ENCODE measurements around the gene NET1. TPM values are rescaled to one million over a fixed set of nuclear protein-coding genes. Genes with fewer than 3 reads are reported as not detected.
A peak's percentile ranks its signal among the peaks of the same experiment; 100 is the strongest.

Gene NET1
- polyA plus RNA-seq, 1 donor from 2014 or later: 3.7 TPM

DNA sequence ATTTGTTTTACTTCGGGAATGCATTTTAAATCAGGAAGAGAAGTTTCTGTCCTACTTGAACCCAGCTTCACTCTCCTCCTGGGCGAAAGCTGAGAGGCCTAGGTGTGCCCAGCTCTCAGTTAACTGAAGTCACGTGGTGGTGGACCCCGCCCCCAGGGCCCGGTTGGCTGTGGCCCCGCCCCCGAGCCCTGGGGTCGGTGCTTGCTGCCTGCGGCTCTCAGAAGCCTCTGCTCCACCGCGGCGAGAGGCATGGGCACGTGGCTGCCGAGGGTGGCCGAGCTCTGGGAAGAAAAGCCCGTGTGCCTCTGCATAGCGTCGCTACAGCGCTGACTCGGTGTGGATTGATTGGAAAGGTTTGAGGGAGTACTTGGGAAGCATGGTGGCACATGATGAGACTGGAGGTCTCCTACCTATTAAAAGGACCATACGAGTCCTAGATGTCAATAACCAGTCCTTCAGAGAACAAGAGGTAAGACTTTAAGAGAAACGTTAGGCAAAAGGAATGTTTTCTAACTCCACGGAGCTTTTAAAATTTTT, 34.1 kb downstream of the NET1 start:
- H3K4me3 Mint-ChIP-seq: peak overlapping the region; percentile 83 to 96 (median 90)
- peaks cover 26 to 35% (median 27%) of the 10 kb centered on the region in 3 donors for H3K4me1 Mint-ChIP-seq
- peak overlapping the region in 2 of 3 donors; percentile 54 to 81 for H3K27ac Mint-ChIP-seq
- H3K27me3 Mint-ChIP-seq: no peaks in the 10 kb centered on the region
- H3K36me3 Mint-ChIP-seq: no peaks in the 10 kb centered on the region
- H3K9me3 Mint-ChIP-seq: no peaks in the 10 kb centered on the region

DNA sequence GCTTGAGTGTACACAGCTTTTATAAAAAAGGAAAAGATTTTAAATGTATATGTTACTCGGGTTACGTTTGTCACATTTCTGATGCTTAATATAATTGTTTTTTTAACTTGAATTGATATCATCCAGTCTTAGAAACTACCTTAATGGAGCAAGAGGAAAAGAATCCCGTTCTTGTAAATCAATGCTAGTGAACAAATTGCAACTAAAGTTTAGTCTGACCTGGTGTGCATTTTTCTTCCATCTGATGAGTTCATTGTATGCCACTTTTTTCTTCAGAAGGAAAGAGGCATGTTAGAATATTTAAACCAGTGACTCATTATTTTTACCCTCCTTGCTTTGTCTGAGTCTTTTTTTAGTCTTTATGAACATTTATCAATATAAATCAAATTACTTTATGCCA, 34.7 kb downstream of the NET1 start:
- H3K4me3 Mint-ChIP-seq: peak overlapping the region; percentile 63 to 96 (median 88)
- no peaks in the 10 kb centered on the region for H3K9me3 Mint-ChIP-seq
- peaks cover 26 to 34% (median 27%) of the 10 kb centered on the region in 3 donors for H3K4me1 Mint-ChIP-seq
- H3K27me3 Mint-ChIP-seq: no peaks in the 10 kb centered on the region
- no peaks in the 10 kb centered on the region for H3K36me3 Mint-ChIP-seq
- H3K27ac Mint-ChIP-seq: no peak overlapping the region

DNA sequence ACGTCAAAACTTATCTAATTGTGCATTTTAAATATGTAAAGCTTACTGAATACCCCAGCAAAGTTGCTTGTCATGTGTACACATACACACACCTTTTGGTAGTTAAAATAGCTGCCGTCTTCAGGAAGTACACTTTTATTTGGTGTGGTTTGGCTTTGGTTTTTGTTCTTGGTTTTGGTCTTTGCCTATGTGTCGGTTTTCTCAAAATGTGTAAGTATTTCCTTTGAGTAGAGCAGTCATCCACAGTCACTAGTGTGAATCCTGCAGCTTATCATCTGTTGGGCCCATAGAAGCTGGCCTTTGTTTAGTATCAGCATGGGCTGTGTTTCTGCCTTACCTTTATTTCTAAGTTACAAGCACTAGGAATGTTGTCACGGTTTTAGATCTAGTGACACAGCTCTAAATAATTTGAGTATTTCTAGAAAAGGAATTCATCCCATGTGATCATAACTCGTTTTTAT, 35.3 kb downstream of the NET1 start:
- Mint-ChIP-seq H3K36me3 (no peaks in the 10 kb centered on the region), H3K9me3 (no peaks in the 10 kb centered on the region), H3K27me3 (no peaks in the 10 kb centered on the region), H3K27ac (no peak overlapping the region), H3K4me3 (peak overlapping the region; percentile 63 to 96 (median 79)), H3K4me1 (peaks cover 23 to 30% (median 27%) of the 10 kb centered on the region in 3 donors)

DNA sequence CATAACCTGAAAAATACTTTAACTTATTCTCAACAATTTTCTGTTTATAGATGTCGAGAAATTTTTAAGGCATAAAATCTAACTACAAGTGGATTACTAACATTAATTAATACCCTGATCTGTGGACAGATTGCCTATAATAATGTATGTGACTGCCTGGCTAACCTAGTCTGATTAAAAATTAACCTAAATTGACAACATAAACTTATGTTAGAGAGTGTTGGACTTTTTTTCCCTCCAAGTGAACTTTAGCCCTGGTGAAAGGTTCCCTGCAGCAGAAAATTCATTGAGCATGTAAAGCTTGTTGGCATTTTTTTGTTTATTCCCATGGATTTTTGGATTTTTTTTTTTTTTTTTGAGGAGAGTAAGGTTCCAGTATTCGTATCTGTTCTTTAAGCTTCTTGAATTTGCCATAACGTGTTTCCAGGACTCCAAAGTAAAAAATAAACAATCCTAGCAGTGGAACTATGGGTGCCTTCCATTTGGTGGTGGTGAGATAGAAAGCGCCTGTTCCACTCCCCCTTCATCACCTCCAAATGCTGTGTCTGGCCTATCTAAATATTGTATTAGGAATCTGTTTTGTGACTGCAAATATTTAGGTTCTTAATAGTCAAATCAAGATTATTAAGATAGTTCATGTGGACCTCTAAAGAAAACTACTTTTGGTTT, 36.1 kb downstream of the NET1 start:
- Mint-ChIP-seq H3K4me3 (peak overlapping the region in 1 of 4 donors; percentile 67), H3K9me3 (no peaks in the 10 kb centered on the region), H3K27me3 (no peaks in the 10 kb centered on the region), H3K4me1 (peaks cover 22 to 30% (median 27%) of the 10 kb centered on the region in 3 donors), H3K27ac (no peak overlapping the region), H3K36me3 (no peaks in the 10 kb centered on the region)

DNA sequence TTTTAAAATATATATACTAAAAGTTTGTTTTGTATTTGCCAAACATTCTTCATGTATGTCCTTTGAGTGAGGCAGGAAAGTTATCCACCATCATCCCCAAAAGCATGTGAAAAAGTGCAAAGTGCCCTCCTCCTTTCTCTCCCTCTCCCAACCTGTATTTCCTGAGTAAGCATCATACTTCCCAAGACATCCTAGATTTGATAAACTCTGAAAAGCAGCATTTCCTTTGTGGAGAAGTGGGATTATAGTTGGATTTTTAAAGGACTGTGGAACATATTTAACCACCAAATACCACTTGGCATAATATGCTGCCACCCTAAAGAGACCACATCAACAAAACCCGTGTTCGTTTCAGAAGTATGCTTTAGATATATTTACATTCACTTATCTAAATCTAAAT, 36.9 kb downstream of the NET1 start:
- Mint-ChIP-seq H3K36me3 (no peaks in the 10 kb centered on the region), H3K9me3 (no peaks in the 10 kb centered on the region), H3K4me1 (peaks cover 17 to 26% (median 21%) of the 10 kb centered on the region in 3 donors), H3K27me3 (no peaks in the 10 kb centered on the region), H3K4me3 (peak overlapping the region in 1 of 4 donors; percentile 67), H3K27ac (no peak overlapping the region)

DNA sequence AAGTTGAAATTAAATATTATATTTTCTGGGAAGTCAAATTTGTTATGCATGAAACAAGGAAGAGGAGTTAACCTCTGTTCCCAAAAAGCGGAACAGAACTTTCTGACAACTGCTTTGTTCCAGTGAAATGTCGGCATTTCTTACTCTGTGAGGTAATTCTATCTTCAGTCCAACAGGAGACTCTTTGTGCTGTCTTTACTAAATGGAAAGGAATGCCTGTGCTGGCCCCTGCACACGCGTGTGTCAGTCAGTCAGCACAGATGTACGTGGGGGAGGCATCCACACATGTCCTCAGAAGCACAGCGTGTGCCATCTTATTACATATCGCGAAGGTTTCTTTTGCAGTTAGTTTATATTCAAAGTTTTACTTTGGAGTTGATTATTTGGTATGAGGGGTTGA, 37.5 kb downstream of the NET1 start:
- Mint-ChIP-seq H3K4me3 (peak overlapping the region in 1 of 4 donors; percentile 30), H3K36me3 (no peaks in the 10 kb centered on the region), H3K9me3 (no peaks in the 10 kb centered on the region), H3K4me1 (peaks cover 16 to 22% (median 21%) of the 10 kb centered on the region in 3 donors), H3K27ac (peak overlapping the region in 1 of 3 donors; percentile 78), H3K27me3 (no peaks in the 10 kb centered on the region)

DNA sequence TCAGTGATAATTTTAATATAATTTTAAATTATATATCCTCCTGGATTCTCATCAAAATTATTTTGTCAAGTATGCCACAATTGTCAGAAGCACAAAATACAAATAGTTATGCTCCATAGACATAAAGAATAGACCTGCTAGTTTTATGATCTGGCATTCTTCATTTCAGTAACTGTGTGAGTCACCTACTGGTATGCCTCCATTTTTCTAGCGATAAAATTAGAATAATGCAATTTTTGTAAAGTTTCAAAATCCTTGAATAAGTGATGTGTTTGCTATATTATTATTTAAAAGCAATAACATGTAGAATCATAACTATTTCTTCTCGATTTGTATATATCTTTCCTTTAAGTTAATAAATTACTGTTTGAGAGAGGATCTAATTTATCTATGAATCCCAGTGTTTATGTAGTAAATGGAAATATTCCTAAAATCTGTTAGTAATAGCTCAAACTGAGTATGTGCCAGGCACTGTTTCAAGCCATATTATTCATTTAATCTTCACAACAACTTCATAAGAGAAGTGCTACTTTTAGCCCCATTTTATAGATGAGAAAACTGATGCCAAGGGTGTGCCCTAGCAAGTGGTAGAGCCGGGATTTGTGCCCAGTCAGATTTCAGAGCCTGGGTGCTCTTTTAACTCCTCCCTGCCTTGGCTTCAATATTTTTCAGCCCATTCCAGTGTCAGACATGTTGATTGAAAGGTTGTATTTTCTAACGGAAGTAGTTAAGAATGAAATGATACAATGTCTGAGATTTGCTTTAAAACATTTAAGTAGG, 38.4 kb downstream of the NET1 start:
- Mint-ChIP-seq H3K4me3 (no peak overlapping the region), H3K27ac (no peak overlapping the region), H3K4me1 (peaks cover 15 to 20% (median 18%) of the 10 kb centered on the region in 3 donors), H3K27me3 (no peaks in the 10 kb centered on the region), H3K9me3 (no peaks in the 10 kb centered on the region), H3K36me3 (no peaks in the 10 kb centered on the region)

DNA sequence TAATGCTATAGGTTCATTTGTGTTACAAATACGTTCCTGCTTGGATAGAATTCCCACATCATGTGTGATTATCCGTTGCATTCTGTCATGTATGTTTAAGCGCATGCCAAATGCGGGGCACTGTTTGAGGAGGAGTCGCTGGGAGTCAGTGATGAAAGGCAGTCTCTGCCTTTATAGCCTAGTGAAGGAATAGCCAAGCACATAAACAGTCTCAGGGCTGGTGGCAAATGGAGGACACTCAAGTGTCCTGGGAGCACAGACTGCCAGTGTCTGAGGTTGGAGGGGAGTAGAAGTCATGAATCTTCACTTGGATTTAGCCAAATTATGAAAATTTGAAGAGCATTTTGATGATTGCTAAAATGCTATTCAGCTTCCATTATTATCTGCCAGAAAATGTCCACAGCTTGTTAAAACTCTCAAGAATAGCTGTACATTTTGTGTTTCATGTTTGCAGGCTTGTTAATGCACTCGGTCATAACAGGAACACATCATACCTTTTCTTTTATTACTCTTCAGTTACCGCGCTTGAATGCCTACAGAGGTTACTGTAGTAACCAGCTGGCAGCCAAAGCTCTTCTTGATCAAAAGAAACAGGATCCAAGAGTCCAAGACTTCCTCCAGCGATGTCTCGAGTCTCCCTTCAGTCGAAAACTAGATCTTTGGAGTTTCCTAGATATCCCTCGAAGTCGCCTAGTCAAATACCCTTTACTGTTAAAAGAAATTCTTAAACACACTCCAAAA, 41.6 kb downstream of the NET1 start:
- no peaks in the 10 kb centered on the region for H3K9me3 Mint-ChIP-seq
- no peak overlapping the region for H3K4me3 Mint-ChIP-seq
- no peaks in the 10 kb centered on the region for H3K27me3 Mint-ChIP-seq
- peaks cover 0 to 1% (median 0%) of the 10 kb centered on the region in 3 donors for H3K4me1 Mint-ChIP-seq
- H3K27ac Mint-ChIP-seq: no peak overlapping the region
- H3K36me3 Mint-ChIP-seq: peaks cover 2% of the 10 kb centered on the region

DNA sequence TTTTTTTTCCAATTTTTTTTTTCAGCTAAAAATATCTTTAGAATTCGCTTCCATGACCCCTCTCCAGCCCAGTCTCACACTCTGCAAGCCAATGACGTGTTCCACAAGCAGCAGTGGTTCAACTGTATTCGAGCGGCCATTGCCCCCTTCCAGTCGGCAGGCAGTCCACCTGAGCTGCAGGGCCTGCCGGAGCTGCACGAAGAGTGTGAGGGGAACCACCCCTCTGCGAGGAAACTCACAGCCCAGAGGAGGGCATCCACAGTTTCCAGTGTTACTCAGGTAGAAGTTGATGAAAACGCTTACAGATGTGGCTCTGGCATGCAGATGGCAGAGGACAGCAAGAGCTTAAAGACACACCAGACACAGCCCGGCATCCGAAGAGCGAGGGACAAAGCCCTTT, 44.2 kb downstream of the NET1 start:
- Mint-ChIP-seq H3K4me1 (peaks cover under 1 to 8% (median 3%) of the 10 kb centered on the region in 3 donors), H3K27ac (no peak overlapping the region), H3K4me3 (no peak overlapping the region), H3K36me3 (peaks cover 2% of the 10 kb centered on the region), H3K27me3 (no peaks in the 10 kb centered on the region), H3K9me3 (no peaks in the 10 kb centered on the region)

DNA sequence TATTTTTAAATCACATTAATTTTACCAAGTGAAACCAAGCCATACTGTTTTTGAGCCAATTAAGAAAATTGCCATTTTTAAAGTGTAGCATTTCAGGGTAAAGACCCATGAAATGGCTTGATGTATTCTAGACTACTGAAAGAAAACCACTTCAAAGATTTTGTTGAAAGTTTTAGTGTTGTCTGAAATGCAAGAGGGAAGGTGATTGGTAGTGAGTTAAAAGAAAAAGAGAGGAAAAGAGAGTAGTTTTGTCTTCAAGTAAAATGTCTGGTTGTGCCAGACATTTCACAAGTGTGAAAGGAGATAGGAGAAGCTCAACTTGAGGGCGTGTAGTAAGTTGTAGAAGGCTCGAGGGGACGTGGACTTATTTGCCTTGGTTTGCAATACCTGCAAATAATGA, 45.4 kb downstream of the NET1 start:
- H3K36me3 Mint-ChIP-seq: peaks cover 2% of the 10 kb centered on the region
- no peak overlapping the region for H3K27ac Mint-ChIP-seq
- H3K4me1 Mint-ChIP-seq: peaks cover 2 to 10% (median 8%) of the 10 kb centered on the region in 3 donors
- H3K9me3 Mint-ChIP-seq: no peaks in the 10 kb centered on the region
- H3K27me3 Mint-ChIP-seq: no peaks in the 10 kb centered on the region
- H3K4me3 Mint-ChIP-seq: no peak overlapping the region

DNA sequence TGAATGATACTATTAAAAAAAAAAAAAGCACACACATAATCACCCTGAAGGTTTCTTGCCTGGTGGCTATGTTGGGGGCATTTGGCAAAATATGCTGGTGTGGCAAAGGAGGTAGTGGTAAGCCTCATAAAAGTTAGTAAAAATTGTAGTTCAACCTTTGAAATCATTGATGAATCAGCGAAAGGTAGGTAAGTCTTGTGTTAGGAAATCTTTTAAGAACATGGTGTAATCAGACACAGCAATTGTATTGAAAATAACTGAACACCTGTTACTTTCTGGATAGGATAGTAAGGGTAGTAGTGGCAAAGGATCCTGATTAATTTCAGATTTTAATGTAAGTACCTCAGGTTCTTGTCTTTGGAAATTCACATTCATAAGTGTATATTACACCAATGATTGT, 46.1 kb downstream of the NET1 start:
- Mint-ChIP-seq H3K36me3 (peaks cover 2% of the 10 kb centered on the region), H3K9me3 (no peaks in the 10 kb centered on the region), H3K4me3 (no peak overlapping the region), H3K4me1 (peaks cover 2 to 10% (median 8%) of the 10 kb centered on the region in 3 donors), H3K27ac (no peak overlapping the region), H3K27me3 (no peaks in the 10 kb centered on the region)

DNA sequence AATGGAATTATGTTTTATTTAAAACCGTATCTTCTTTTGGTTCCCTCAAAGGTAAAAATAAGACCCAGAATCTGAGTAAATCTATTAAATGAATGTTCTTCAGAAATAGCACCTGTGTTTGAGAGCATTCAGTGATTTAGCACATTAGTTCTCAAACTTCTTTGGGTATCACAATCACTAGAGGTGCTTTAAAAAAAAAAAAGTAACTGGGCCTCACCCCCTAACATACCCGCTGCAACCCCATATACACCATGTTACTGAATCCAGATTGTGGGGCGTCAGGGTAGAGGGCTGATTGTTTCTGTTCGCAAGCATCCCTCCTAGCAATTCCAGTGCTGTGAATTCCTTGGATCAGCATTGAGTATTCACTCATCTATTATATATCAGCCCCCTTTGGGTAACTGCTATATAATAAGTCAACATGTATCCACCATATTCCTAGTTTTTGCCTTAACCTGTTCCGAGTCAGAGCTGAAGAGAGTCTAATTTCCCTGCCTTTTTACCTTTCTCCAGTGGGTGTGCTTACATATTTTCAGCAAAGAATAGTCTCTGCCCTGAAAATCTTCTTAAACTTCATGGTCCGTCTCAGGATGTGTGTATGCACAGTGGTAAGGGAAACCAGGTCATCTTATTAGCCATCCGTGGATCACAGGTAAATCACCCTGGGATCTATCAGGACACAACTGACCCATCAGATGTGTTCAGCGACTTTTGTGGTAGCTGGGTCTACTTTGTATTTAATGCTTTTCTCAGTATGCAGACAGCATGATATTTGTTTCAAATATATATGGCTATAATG, 46.8 kb downstream of the NET1 start:
- peaks cover 2 to 10% (median 8%) of the 10 kb centered on the region in 3 donors for H3K4me1 Mint-ChIP-seq
- H3K4me3 Mint-ChIP-seq: no peak overlapping the region
- H3K36me3 Mint-ChIP-seq: peaks cover 2% of the 10 kb centered on the region
- H3K27me3 Mint-ChIP-seq: no peaks in the 10 kb centered on the region
- H3K27ac Mint-ChIP-seq: no peak overlapping the region
- no peaks in the 10 kb centered on the region for H3K9me3 Mint-ChIP-seq

DNA sequence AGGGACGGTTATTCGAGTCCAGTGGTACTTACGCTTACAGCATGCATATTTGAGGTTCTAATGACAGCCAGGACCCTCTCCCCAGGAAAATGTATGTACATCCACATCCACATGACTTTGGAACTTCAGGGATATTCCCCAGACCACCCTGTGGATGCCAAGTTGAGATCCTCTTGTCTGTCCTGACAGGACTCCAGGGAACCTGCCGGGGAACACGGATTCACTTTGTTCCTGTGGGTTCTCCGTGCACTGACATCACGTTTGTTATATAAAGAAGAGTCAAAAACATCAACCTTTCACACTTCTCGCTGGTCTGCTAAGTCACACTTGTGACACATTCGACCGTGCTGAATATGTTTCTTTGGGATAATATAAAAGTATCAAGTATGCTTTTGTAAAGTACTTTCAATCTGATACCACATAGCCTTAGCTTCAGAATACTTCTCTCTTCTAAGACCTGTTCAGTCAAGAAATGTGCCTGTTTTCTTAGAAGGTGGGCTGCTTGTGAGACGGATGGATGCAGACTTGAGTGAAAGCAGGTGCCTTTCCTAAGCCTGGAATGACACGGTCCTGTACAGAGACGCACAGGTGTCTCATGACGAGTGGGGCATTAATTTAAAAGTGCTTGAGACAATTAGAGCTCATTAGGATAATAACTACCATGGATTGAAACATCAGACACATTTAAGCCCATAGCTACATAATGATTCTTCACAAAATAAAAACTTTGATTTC, 48.3 kb downstream of the NET1 start:
- Mint-ChIP-seq H3K36me3 (peaks cover 2% of the 10 kb centered on the region), H3K27me3 (no peaks in the 10 kb centered on the region), H3K27ac (no peak overlapping the region), H3K4me1 (peaks cover 2 to 10% (median 8%) of the 10 kb centered on the region in 3 donors), H3K9me3 (no peaks in the 10 kb centered on the region), H3K4me3 (no peak overlapping the region)

DNA sequence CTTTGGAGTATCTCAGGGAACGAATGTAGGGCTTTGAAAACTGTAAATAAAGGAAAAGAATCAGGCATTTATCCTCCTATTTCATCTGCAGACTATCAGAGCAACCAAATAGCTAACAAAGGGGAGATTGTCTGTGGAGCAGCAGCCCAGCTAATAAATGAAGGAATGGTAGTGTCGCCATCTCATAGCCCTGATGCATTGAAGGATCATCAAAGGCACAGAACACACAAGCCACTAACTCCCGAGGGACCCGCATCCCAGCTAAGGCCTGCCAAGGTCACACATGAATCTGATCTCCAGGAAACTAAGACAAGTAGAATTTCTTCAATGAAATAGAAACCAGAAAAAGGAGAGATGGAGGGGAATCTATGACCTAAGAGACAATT, 48.8 kb downstream of the NET1 start:
- H3K4me1 Mint-ChIP-seq: peaks cover 2 to 10% (median 8%) of the 10 kb centered on the region in 3 donors

More for the DNA sequence above, 48.8 kb downstream of the NET1 start:
- Mint-ChIP-seq H3K36me3 (no peaks in the 10 kb centered on the region), H3K27me3 (no peaks in the 10 kb centered on the region), H3K27ac (no peak overlapping the region), H3K9me3 (no peaks in the 10 kb centered on the region), H3K4me3 (no peak overlapping the region)
